GM10248 (cell line): ENCODE data around the gene ZNF534.
"Not testable (repeated sequence)": the region's sequence is repeated elsewhere in the genome, so short reads cannot be mapped to it uniquely, and the experiment has no call there.

Source experiments
- CTCF ChIA-PET: fragments of 300-600 bp; sonication (Branson Sonifier 250); formaldehyde crosslinking; extraction: SDS; loops from one replicate; lab custom pipeline; 2021; ENCODE audit warnings: antibody characterized with exemption; lab: Yijun Ruan, JAX
- POLR2A ChIA-PET: fragments of 350-650 bp; sonication (Branson Sonifier 250); formaldehyde crosslinking; extraction: SDS; loops from one replicate; lab custom pipeline; 2020; ENCODE audit warnings: antibody characterized with exemption; lab: Yijun Ruan, JAX
- DNase-seq: peaks from one replicate; pipeline ENCODE4 v3.0.0; 2012; ENCODE audit errors: extremely low spot score
- CTCF ChIP-seq: IDR thresholded peaks from 2 replicates; pipeline ENCODE4 v1.5.1; 2012; ENCODE audit warnings: mild to moderate bottlenecking, low read depth; ENCODE audit errors: extremely low read depth, missing control alignments, control extremely low read depth

Gene ZNF534

DNA sequence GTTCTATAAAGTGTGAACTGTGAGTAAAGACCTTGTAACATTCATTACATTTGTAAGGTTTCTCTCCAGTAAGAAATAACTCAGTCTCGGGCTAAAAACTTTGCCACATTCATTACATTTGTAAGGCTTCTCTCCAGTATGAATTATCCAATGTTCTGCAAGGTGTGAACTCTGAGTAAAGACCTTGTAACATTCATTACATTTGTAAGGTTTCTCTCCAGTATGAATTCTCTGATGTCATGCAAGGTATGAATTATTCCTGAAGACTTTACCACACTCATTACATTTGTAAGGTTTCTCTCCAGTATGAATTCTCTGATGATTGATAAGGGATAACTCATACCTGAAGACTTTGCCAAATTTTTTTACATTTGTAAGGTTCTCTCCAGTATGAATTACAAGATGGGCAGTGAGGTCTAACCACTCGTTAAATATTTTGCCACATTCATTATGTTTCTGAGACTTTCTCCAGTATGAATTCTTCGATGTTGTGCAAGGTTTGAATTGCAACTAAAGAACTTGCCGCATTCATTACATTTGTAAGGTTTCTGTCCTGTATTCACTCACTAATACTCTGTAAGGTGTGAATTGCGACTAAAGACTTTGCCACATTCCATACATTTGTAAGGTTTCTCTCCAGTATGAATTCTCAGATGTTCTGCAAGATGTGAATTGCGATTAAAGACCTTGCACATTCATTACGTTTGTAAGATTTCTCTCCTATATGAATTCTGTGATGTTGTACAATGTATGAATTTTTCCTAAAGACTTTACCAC, 45.6 kb downstream of the ZNF534 start:
- CTCF ChIA-PET: no interaction called here
- no peak for TF ChIP-seq CTCF

GRCh38 chr19:52484111-52484743, 55.3 kb downstream of the ZNF534 start:
- DNase-seq, POLR2A ChIA-PET, CTCF ChIA-PET: not testable (repeated sequence)

More for the DNA sequence above, 45.6 kb downstream of the ZNF534 start:
- POLR2A ChIA-PET: no interaction called here
- no peak for DNase-seq

GRCh38 chr19:52485064-52485463, 56.1 kb downstream of the ZNF534 start:
- POLR2A ChIA-PET, CTCF ChIA-PET, DNase-seq: not testable (repeated sequence)

DNA sequence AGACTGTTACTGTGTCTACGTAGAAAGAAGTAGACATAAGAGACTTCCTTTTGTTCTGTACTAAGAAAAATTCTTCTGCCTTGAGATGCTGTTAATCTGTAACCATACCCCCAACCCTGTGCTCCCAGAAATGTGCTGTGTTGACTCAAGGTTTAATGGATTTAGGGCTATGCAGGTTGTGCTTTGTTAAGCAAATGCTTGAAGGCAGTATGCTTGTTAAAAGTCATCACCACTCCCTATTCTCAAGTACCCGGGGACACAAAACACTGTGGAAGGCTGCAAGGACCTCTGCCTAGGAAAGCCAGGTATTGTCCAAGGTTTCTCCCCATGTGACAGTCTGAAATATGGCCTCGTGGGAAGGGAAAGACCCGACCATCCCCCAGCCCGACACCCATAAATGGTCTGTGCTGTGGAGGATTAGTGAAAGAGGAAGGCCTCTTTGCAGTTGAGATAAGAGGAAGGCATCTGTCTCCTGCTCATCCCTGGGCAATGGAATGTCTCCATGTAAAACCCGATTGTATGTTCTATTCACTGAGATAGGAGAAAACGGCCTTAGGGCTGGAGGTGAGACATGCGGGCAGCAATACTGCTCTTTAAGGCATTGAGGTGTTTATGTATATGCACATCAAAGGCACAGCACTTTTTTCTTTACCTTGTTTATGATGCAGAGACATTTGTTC, 56.8 kb downstream of the ZNF534 start:
- CTCF ChIA-PET, POLR2A ChIA-PET, DNase-seq: not testable (repeated sequence)

DNA sequence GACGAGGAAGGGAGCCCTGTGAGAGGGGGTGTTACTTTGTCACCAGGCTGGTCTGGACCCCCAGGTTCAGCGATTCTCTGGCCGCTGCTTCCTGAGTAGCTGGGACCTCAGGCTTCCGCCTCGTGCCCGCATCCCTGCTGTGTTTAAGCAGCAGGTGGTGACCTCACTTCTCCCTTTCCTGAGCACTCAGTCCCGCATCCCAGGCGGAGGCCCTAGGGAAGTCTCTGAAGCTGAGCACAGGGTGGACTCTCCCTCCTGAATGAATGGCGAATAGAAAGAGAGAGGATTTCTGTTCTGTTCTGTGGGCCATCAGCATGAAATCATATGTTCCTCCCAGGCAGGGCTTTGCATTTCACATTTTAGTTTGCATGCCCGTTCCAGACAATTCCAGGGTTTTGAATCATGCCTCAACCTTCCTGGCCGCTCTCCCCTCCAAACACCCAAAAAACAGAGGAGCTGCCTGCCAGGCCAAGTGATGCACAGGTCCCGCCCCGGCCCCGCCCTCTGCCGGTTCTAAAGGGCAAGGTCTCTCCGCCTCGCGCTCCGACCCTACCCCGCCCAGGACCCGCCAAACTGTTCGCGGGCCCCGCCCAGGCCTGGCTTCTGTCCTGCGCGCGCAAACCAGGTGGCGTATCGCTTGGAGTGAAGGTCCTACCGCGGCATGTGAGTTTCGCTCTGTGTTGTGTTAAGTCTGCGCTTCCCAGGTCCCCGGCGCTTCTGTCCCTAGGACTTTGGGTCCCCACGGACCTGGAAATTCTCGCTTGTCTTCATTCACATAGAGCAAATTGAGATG, 63.4 kb downstream of the ZNF534 start:
- no peak for TF ChIP-seq CTCF
- no peak for DNase-seq
- CTCF ChIA-PET: no interaction called here
- POLR2A ChIA-PET: no interaction called here

- peak; percentile 6 for DNase-seq
- ChIA-PET CTCF (no interaction called here), POLR2A (no interaction called here)
- no peak for TF ChIP-seq CTCF
Observed at GRCh38 chr19:52492994-52493470, 64.1 kb downstream of the ZNF534 start.

- no peak for DNase-seq
- TF ChIP-seq CTCF: no peak
- CTCF ChIA-PET: no interaction called here
- POLR2A ChIA-PET: no interaction called here
Observed at GRCh38 chr19:52494518-52494917, 65.6 kb downstream of the ZNF534 start.
